B cell (primary cell): ENCODE measurements around the gene RAI1. TPM values are rescaled to one million over a fixed set of nuclear protein-coding genes. Genes with fewer than 3 reads are reported as not detected.

Experiments
- ATAC-seq: fragments of 200-7000 bp; cut with Tn5 transposase; one replicate; pipeline ENCODE4 v1.10.0; 2021; ENCODE audit warnings: low read depth, mild to moderate bottlenecking, moderate number of reproducible peaks, moderate library complexity
- CTCF ChIA-PET: fragments of 350-600 bp; sonication (Branson Sonifier 250); formaldehyde crosslinking; loops from one replicate; lab custom pipeline; 2021; ENCODE audit warnings: antibody characterized with exemption, inconsistent platforms; lab: Charles Lee
- POLR2A ChIA-PET: fragments of 350-600 bp; sonication (Branson Sonifier 250); formaldehyde crosslinking; loops from one replicate; lab custom pipeline; 2021; ENCODE audit warnings: antibody characterized with exemption; lab: Charles Lee
- DNase-seq: peaks from one replicate; pipeline ENCODE4 v3.0.0; 2013
- H2AFZ ChIP-seq: 2 replicates; pipeline ENCODE4 v1.6.1; 2012; ENCODE audit warnings: mild to moderate bottlenecking, low read depth, low read length; ENCODE audit not compliant: insufficient read depth, poor library complexity, severe bottlenecking
- H3K27ac ChIP-seq, 2 donors: 1 replicate in 1 of 2; 2 replicates in 1 of 2; pipeline ENCODE4 v1.5.1; 2012 to 2013; ENCODE audit warnings: low read length in 2 of 2, mild to moderate bottlenecking in 2 of 2, moderate library complexity in 1 of 2
- H3K27me3 ChIP-seq, 4 experiments: fragments of 200-600 bp in 1 of 4; sonication (generic) in 1 of 4; replicated peaks in 1 of 4; 1 replicate in 2 of 4; 2 replicates in 2 of 4; pipeline versions ENCODE4 v1.6.1 to v1.7.0; 2013 to 2016; ENCODE audit warnings: low read length in 3 of 4, mild to moderate bottlenecking in 2 of 4, mixed read lengths in 1 of 4, moderate library complexity in 1 of 4; ENCODE audit not compliant: insufficient read depth in 4 of 4, control insufficient read depth in 3 of 4; ENCODE audit errors: control extremely low read depth in 1 of 4
- H3K36me3 ChIP-seq, 2 experiments: replicated peaks in 1 of 2; 1 replicate in 1 of 2; 2 replicates in 1 of 2; pipeline versions ENCODE4 v1.6.1 to v1.7.1; 2013; ENCODE audit warnings: low read length in 1 of 2; ENCODE audit not compliant: insufficient read depth in 2 of 2, control insufficient read depth in 1 of 2; ENCODE audit errors: control extremely low read depth in 1 of 2, extremely low read depth in 1 of 2
- H3K4me1 ChIP-seq, 2 donors: fragments of 200-600 bp in 1 of 2; sonication (generic) in 1 of 2; 1 replicate in 1 of 2; 2 replicates in 1 of 2; pipeline versions ENCODE4 v1.5.1 to v1.6.1; 2013 to 2017; ENCODE audit warnings: low read length in 2 of 2; ENCODE audit not compliant: control insufficient read depth in 2 of 2, insufficient read depth in 2 of 2
- H3K4me2 ChIP-seq: replicated peaks from 2 replicates; pipeline ENCODE3; 2012; ENCODE audit warnings: mild to moderate bottlenecking, low read depth, low read length; ENCODE audit not compliant: poor library complexity, severe bottlenecking
- H3K4me3 ChIP-seq, 5 experiments: fragments of 200-600 bp in 1 of 5; sonication (generic) in 1 of 5; 1 replicate in 3 of 5; 2 replicates in 2 of 5; pipeline versions ENCODE4 v1.5.1 to v1.7.0; 2011 to 2016; ENCODE audit warnings: low read length in 4 of 5, mild to moderate bottlenecking in 4 of 5, low read depth in 2 of 5, control low read depth in 1 of 5, moderate library complexity in 1 of 5; ENCODE audit not compliant: insufficient read depth in 1 of 5; ENCODE audit errors: control extremely low read depth in 1 of 5, extremely low read depth in 1 of 5
- H3K79me2 ChIP-seq: fragments of 200-600 bp; sonication (generic); one replicate; pipeline ENCODE4 v1.6.0; 2016; ENCODE audit warnings: low read length; ENCODE audit not compliant: control insufficient read depth, insufficient read depth
- H3K9ac ChIP-seq: fragments of 200-600 bp; sonication (generic); 2 replicates; pipeline ENCODE4 v1.6.1; 2017; ENCODE audit warnings: mild to moderate bottlenecking, low read length, moderate library complexity
- H3K9me3 ChIP-seq, 3 donors: one replicate each; pipeline versions ENCODE4 v1.6.1 to v1.7.1; 2013; ENCODE audit warnings: low read length in 2 of 3; ENCODE audit not compliant: control insufficient read depth in 2 of 3, insufficient read depth in 1 of 3; ENCODE audit errors: control extremely low read depth in 1 of 3
- H4K20me1 ChIP-seq: 2 replicates; pipeline ENCODE4 v1.6.0; 2012; ENCODE audit warnings: mild to moderate bottlenecking, low read length; ENCODE audit not compliant: insufficient read depth, control insufficient read depth, poor library complexity, severe bottlenecking
- H3K27ac Mint-ChIP-seq: one replicate; pipeline ENCODE4 v1.8.0; 2021; ENCODE audit warnings: mixed read lengths
- H3K27me3 Mint-ChIP-seq: one replicate; pipeline ENCODE4 v1.8.0; 2021; ENCODE audit warnings: mixed read lengths
- H3K4me1 Mint-ChIP-seq: one replicate; pipeline ENCODE4 v1.8.0; 2021; ENCODE audit warnings: mixed read lengths
- H3K4me3 Mint-ChIP-seq: one replicate; pipeline ENCODE4 v1.8.0; 2021; ENCODE audit warnings: mixed read lengths
- H3K9me3 Mint-ChIP-seq: one replicate; pipeline ENCODE4 v1.8.0; 2022; ENCODE audit warnings: mixed read lengths; ENCODE audit not compliant: insufficient read depth
- EZH2 ChIP-seq: IDR thresholded peaks from 2 replicates; pipeline ENCODE4 v1.6.1; 2012; ENCODE audit warnings: borderline replicate concordance, low read depth, mild to moderate bottlenecking, moderate library complexity, low read length; ENCODE audit not compliant: insufficient read depth, poor library complexity, severe bottlenecking
- WGBS: methylation state at CpG from one replicate; pipeline ENCODE4 v1.1.5; 2013; ENCODE audit warnings: missing lambda C conversion rate; ENCODE audit not compliant: insufficient coverage; 5-methylcytosine and 5-hydroxymethylcytosine counted together
- intact Hi-C: fragments of 100-400 bp; cut with micrococcal nuclease; formaldehyde crosslinking; loops from one replicate; pipeline ENCODE4 v1.10.0; 2022
- polyA plus RNA-seq: library from polyadenylated mRNA; depleted of rRNA; stranded (reverse); fragments of >200 nt; gene quantifications from 2 replicates; pipeline ENCODE4 v1.2.3, GENCODE V29; 2012
- total RNA-seq, 2 donors: library from RNA; stranded (reverse); fragments of 120-200 nt in 1 of 2; gene quantifications; 1 replicate in 1 of 2; 2 replicates in 1 of 2; pipeline versions ENCODE4 v1.2.3 to v1.2.4, GENCODE V29; 2013 to 2022
- TF ChIP-seq, protein P1 (sequence below): fragments of 200-600 bp; IDR thresholded peaks from one replicate; pipeline ENCODE4 v1.8.0; 2022; ENCODE audit warnings: antibody characterized with exemption, mild to moderate bottlenecking

RAI1 gene
- total and polyA plus RNA-seq, 2 donors (not counting 1 experiment from before 2014, with no cell fraction given): 4.7 to 34.0 TPM

DNA sequence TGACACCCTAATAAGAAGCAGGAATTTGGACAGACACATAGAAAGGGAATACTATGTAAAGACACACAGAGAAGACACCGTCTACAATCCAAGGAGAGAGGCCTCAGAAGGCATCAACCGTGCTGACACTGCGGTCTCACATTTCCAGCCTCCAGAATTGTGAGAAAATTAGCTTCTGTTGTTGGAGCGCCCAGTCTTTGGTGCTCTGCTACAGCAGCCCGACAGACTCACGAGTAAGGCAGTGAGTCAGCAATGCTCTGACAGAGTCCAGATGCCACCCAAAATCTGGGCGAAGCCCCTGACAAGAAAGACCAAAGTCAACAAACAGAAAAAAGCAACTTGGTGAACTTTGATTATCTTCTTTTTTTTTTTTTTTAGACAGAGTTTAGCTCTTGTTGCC is 32.5 kb upstream of the RAI1 start:
- Histone ChIP-seq H3K9ac (no peak overlapping the region), H2AFZ (no peak overlapping the region), H4K20me1 (no peaks in the 10 kb centered on the region), H3K36me3 (no peaks in the 10 kb centered on the region), H3K4me3 (no peak overlapping the region), H3K4me2 (no peak overlapping the region), H3K4me1 (no peaks in the 10 kb centered on the region), H3K27me3 (peaks cover 0 to 2% (median 0%) of the 10 kb centered on the region in 4 experiments), H3K27ac (no peak overlapping the region), H3K9me3 (peaks cover 0 to 17% (median 0%) of the 10 kb centered on the region in 3 donors), H3K79me2 (no peaks in the 10 kb centered on the region)
- Mint-ChIP-seq H3K27ac (no peak overlapping the region), H3K4me3 (no peak overlapping the region), H3K4me1 (no peaks in the 10 kb centered on the region), H3K27me3 (peaks cover 7% of the 10 kb centered on the region), H3K9me3 (peaks cover 2% of the 10 kb centered on the region)
- ChIA-PET CTCF (interaction anchor here (1.0 kb wide), 1 partner anchor 152 kb away, joined by 5 read pairs; no protein-coding TSS in a partner anchor), POLR2A (no interaction called here)
- DNase-seq (no peak), ATAC-seq (no peak)
- TF ChIP-seq, protein P1, sequence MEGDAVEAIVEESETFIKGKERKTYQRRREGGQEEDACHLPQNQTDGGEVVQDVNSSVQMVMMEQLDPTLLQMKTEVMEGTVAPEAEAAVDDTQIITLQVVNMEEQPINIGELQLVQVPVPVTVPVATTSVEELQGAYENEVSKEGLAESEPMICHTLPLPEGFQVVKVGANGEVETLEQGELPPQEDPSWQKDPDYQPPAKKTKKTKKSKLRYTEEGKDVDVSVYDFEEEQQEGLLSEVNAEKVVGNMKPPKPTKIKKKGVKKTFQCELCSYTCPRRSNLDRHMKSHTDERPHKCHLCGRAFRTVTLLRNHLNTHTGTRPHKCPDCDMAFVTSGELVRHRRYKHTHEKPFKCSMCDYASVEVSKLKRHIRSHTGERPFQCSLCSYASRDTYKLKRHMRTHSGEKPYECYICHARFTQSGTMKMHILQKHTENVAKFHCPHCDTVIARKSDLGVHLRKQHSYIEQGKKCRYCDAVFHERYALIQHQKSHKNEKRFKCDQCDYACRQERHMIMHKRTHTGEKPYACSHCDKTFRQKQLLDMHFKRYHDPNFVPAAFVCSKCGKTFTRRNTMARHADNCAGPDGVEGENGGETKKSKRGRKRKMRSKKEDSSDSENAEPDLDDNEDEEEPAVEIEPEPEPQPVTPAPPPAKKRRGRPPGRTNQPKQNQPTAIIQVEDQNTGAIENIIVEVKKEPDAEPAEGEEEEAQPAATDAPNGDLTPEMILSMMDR: no peak
- TF ChIP-seq EZH2: no peak
- 82% methylated on average over 7 of the region's 7 CpGs for WGBS
- intact Hi-C loops: no loop called here

DNA sequence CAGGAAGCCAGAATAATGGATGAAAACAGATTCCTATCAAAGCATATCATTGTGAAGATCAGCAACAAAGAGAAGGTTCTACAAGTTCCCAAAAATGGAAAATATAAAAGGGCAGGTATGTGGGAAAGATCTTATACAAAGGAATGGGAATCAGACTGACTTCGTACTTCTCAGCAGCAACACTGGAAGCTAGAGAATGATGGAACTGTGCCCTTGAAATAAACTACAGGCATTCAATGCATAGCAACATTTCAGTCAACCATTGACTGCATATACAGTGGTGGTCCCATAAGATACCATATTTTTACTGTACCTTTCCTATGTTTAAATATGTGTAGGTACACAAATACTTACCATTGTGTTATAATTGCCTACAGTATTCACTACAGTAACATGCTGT is 30.3 kb upstream of the RAI1 start:
- H3K4me1 Mint-ChIP-seq: no peaks in the 10 kb centered on the region

More for the DNA sequence above, 30.3 kb upstream of the RAI1 start:
- peaks cover 0 to 16% (median 0%) of the 10 kb centered on the region in 3 donors for H3K9me3 ChIP-seq
- Mint-ChIP-seq H3K27me3 (peaks cover 5% of the 10 kb centered on the region), H3K4me3 (no peak overlapping the region), H3K27ac (no peak overlapping the region), H3K9me3 (peaks cover 7% of the 10 kb centered on the region)
- ChIA-PET CTCF (no interaction called here), POLR2A (no interaction called here)
- no peak for TF ChIP-seq EZH2
- TF ChIP-seq, protein P1: no peak
- intact Hi-C loops: no loop called here
- H3K27ac ChIP-seq: no peak overlapping the region
- H3K36me3 ChIP-seq: no peaks in the 10 kb centered on the region
- no CpG with 5 or more reads among the region's 1 CpG for WGBS
- ATAC-seq (no peak), DNase-seq (no peak)
- no peaks in the 10 kb centered on the region for H3K79me2 ChIP-seq
- no peak overlapping the region for H3K4me2 ChIP-seq
- H3K4me1 ChIP-seq: no peaks in the 10 kb centered on the region
- H3K4me3 ChIP-seq: no peak overlapping the region
- H3K9ac ChIP-seq: no peak overlapping the region
- H3K27me3 ChIP-seq: peaks cover 0 to 1% (median 0%) of the 10 kb centered on the region in 4 experiments
- no peak overlapping the region for H2AFZ ChIP-seq
- H4K20me1 ChIP-seq: no peaks in the 10 kb centered on the region
